Neuronal stem cell (in vitro differentiated cells): Measurements from ENCODE around the gene PCBP3.

Experiments used
- DNase-seq: peaks from one replicate; pipeline ENCODE4 v3.0.0-alpha.2; 2013; ENCODE audit warnings: low spot score
- H2AFZ ChIP-seq: one replicate; pipeline ENCODE4 v1.6.1; 2013; ENCODE audit warnings: mild to moderate bottlenecking, low read length, inconsistent platforms
- H2AK5ac ChIP-seq: 2 replicates; pipeline ENCODE4 v1.6.1; 2013; ENCODE audit warnings: low read depth, mild to moderate bottlenecking, inconsistent platforms, low read length, moderate library complexity, mixed read lengths
- H2BK120ac ChIP-seq: 2 replicates; pipeline ENCODE4 v1.6.1; 2013; ENCODE audit warnings: low read depth, mild to moderate bottlenecking, inconsistent platforms, low read length, moderate library complexity, mixed read lengths
- H2BK12ac ChIP-seq: one replicate; pipeline ENCODE4 v1.6.1; 2013; ENCODE audit warnings: low read length, inconsistent platforms
- H2BK15ac ChIP-seq: 2 replicates; pipeline ENCODE4 v1.6.1; 2013; ENCODE audit warnings: mild to moderate bottlenecking, low read length, inconsistent platforms, mixed read lengths
- H2BK5ac ChIP-seq: one replicate; pipeline ENCODE4 v1.6.1; 2013; ENCODE audit warnings: inconsistent platforms, mild to moderate bottlenecking, low read length, moderate library complexity
- H3K14ac ChIP-seq: one replicate; pipeline ENCODE4 v1.6.1; 2013; ENCODE audit warnings: low read length, inconsistent platforms
- H3K18ac ChIP-seq: 2 replicates; pipeline ENCODE4 v1.6.1; 2013; ENCODE audit warnings: low read length, inconsistent platforms
- H3K23ac ChIP-seq: 2 replicates; pipeline ENCODE4 v1.6.1; 2013; ENCODE audit warnings: low read depth, mild to moderate bottlenecking, mixed read lengths, low read length, inconsistent platforms; ENCODE audit not compliant: poor library complexity
- H3K27ac ChIP-seq: replicated peaks from 3 replicates; pipeline ENCODE4 v1.5.1; 2013; ENCODE audit warnings: low read length, inconsistent platforms
- H3K27me3 ChIP-seq, 3 experiments: 2 replicates each; pipeline ENCODE4 v1.6.1; 2013; ENCODE audit warnings: low read length in 3 of 3, mild to moderate bottlenecking in 2 of 3, inconsistent platforms in 1 of 3, low read depth in 1 of 3, mixed read lengths in 1 of 3, moderate library complexity in 1 of 3; ENCODE audit not compliant: control insufficient read depth in 3 of 3, insufficient read depth in 3 of 3
- H3K36me3 ChIP-seq, 2 donors: replicated peaks in 1 of 2; 2 replicates each; pipeline ENCODE4 v1.6.1; 2013; ENCODE audit warnings: low read length in 2 of 2; ENCODE audit not compliant: control insufficient read depth in 2 of 2, insufficient read depth in 2 of 2
- H3K4ac ChIP-seq: 2 replicates; pipeline ENCODE4 v1.6.1; 2013; ENCODE audit warnings: inconsistent platforms, mild to moderate bottlenecking, low read length, moderate library complexity
- H3K4me1 ChIP-seq, 2 donors: 1 replicate in 1 of 2; 2 replicates in 1 of 2; pipeline ENCODE4 v1.6.1; 2013; ENCODE audit warnings: low read length in 2 of 2, low read depth in 1 of 2; ENCODE audit not compliant: control insufficient read depth in 2 of 2, insufficient read depth in 1 of 2
- H3K4me2 ChIP-seq: one replicate; pipeline ENCODE4 v1.6.1; 2013; ENCODE audit warnings: mild to moderate bottlenecking, low read length, inconsistent platforms; ENCODE audit not compliant: insufficient read depth, poor library complexity, severe bottlenecking
- H3K4me3 ChIP-seq, 2 donors: 2 replicates each; pipeline ENCODE4 v1.5.1; 2013; ENCODE audit warnings: low read length in 2 of 2, mild to moderate bottlenecking in 2 of 2, inconsistent platforms in 1 of 2, moderate library complexity in 1 of 2
- H3K79me1 ChIP-seq: one replicate; pipeline ENCODE4 v1.6.1; 2013; ENCODE audit warnings: low read depth, mild to moderate bottlenecking, inconsistent platforms, low read length, moderate library complexity
- H3K9ac ChIP-seq: one replicate; pipeline ENCODE4 v1.6.1; 2013; ENCODE audit warnings: mild to moderate bottlenecking, low read depth, low read length, inconsistent platforms; ENCODE audit not compliant: poor library complexity
- H3K9me3 ChIP-seq, 2 donors: replicated peaks in 1 of 2; 2 replicates each; pipeline versions ENCODE3 to v1.6.1; 2013; ENCODE audit warnings: low read length in 2 of 2, mild to moderate bottlenecking in 2 of 2, inconsistent platforms in 1 of 2, low read depth in 1 of 2, mixed read lengths in 1 of 2, moderate library complexity in 1 of 2; ENCODE audit not compliant: control insufficient read depth in 2 of 2, insufficient read depth in 1 of 2
- H4K8ac ChIP-seq: one replicate; pipeline ENCODE4 v1.6.1; 2013; ENCODE audit warnings: low read depth, mild to moderate bottlenecking, inconsistent platforms, low read length, moderate library complexity
- H4K91ac ChIP-seq: one replicate; pipeline ENCODE4 v1.6.1; 2013; ENCODE audit warnings: low read length, low read depth, mild to moderate bottlenecking, inconsistent platforms; ENCODE audit not compliant: poor library complexity
- WGBS, 2 donors: extraction: QIAGEN DNeasy Blood & Tissue Kit; methylation state at CpG; one replicate each; pipeline ENCODE4 v1.1.7; 2013; ENCODE audit warnings: missing lambda C conversion rate in 2 of 2, mixed read lengths in 1 of 2; ENCODE audit not compliant: insufficient read length in 2 of 2, insufficient replicate concordance in 1 of 2; ENCODE audit errors: extremely low coverage in 2 of 2; 5-methylcytosine and 5-hydroxymethylcytosine counted together

The PCBP3 gene

DNA sequence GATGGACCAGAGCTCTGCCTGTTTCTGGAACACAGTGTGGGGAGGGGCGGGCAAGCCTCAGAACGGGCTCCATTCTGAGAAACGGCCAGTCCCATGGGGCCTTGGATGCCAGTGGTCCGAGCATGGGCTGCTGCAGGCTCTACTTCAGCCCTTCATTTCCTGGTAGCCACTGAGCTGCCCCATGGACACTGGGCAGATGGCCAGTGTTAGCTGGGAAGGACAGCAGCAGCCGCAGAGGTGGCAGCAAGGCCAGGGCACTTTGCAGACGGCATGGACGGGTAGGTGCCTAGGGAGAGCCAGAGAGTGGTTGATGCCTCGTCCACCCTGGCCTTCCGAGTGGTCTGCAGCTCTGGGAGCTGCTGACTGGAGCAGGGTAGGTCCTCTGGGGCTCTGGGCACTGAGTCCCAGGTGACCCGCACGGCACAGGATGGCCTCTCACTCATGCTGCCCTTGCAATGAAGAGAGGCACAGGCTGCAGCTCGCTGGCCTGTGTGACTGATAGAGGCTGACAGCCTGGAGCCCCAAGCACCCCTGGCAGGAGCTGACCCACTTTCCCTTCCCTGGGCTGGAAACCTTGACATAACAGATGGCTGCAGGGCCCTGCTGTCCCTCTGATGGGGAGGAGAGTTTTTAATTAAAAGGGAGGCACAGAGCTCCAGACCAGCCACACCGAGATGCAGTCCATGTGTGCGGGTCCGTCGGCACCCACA lies 250.4 kb downstream of the PCBP3 start:
- Histone ChIP-seq H3K27me3 (peaks cover 0 to 36% (median 0%) of the 10 kb centered on the region in 3 experiments), H3K23ac (no peak overlapping the region), H3K79me1 (no peaks in the 10 kb centered on the region), H3K36me3 (no peaks in the 10 kb centered on the region), H3K27ac (no peak overlapping the region), H2AK5ac (no peak overlapping the region), H2BK5ac (no peak overlapping the region), H2BK120ac (no peak overlapping the region), H3K9ac (peak overlapping the region; percentile 4), H3K14ac (peak overlapping the region; percentile 22), H3K18ac (peak overlapping the region; percentile 31), H4K8ac (no peak overlapping the region), H4K91ac (no peak overlapping the region), H3K4me1 (peaks cover 4 to 12% of the 10 kb centered on the region in 2 donors), H3K9me3 (no peaks in the 10 kb centered on the region), H3K4me2 (no peak overlapping the region), H2BK12ac (no peak overlapping the region), H3K4ac (no peak overlapping the region), H3K4me3 (no peak overlapping the region), H2BK15ac (no peak overlapping the region), H2AFZ (no peak overlapping the region)
- WGBS, 2 donors: no CpG with 5 or more reads among the region's 16 CpGs
- DNase-seq: no peak

DNA sequence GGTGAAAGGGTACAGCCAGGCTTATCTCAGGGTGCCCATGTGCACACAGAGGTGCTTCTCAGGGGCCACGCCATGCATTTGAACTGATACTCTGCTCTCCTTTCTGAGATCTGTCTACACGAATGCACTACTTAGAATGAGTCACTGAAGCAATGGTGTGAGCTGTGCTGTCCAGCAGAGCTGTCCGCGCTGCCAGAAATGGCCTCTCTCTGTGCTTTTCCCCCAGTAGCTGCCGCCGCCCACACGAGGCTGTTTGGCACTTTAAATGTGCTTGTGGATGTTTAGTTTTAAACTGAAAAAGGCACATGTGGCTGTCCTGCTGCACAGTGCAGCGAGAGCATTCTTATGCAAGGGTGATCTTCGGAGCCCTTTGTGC lies 250.9 kb downstream of the PCBP3 start:
- no peak overlapping the region for H2BK120ac ChIP-seq
- H4K91ac ChIP-seq: no peak overlapping the region
- H3K9me3 ChIP-seq: no peaks in the 10 kb centered on the region
- H2AK5ac ChIP-seq: no peak overlapping the region
- H3K27ac ChIP-seq: no peak overlapping the region
- no peak overlapping the region for H3K4me3 ChIP-seq
- H3K27me3 ChIP-seq: peaks cover 0 to 35% (median 0%) of the 10 kb centered on the region in 3 experiments
- no peak overlapping the region for H2BK5ac ChIP-seq
- no peaks in the 10 kb centered on the region for H3K79me1 ChIP-seq
- no peaks in the 10 kb centered on the region for H3K36me3 ChIP-seq
- no peak overlapping the region for H2BK15ac ChIP-seq
- peak overlapping the region; percentile 11 for H3K18ac ChIP-seq
- H3K23ac ChIP-seq: no peak overlapping the region
- no peak for DNase-seq
- H4K8ac ChIP-seq: no peak overlapping the region
- no CpG with 5 or more reads among the region's 9 CpGs for WGBS, 2 donors
- no peak overlapping the region for H2AFZ ChIP-seq
- H3K14ac ChIP-seq: peak overlapping the region; percentile 22
- peaks cover 4 to 12% of the 10 kb centered on the region in 2 donors for H3K4me1 ChIP-seq
- H3K4ac ChIP-seq: no peak overlapping the region
- H3K9ac ChIP-seq: no peak overlapping the region
- H3K4me2 ChIP-seq: no peak overlapping the region
- no peak overlapping the region for H2BK12ac ChIP-seq

DNA sequence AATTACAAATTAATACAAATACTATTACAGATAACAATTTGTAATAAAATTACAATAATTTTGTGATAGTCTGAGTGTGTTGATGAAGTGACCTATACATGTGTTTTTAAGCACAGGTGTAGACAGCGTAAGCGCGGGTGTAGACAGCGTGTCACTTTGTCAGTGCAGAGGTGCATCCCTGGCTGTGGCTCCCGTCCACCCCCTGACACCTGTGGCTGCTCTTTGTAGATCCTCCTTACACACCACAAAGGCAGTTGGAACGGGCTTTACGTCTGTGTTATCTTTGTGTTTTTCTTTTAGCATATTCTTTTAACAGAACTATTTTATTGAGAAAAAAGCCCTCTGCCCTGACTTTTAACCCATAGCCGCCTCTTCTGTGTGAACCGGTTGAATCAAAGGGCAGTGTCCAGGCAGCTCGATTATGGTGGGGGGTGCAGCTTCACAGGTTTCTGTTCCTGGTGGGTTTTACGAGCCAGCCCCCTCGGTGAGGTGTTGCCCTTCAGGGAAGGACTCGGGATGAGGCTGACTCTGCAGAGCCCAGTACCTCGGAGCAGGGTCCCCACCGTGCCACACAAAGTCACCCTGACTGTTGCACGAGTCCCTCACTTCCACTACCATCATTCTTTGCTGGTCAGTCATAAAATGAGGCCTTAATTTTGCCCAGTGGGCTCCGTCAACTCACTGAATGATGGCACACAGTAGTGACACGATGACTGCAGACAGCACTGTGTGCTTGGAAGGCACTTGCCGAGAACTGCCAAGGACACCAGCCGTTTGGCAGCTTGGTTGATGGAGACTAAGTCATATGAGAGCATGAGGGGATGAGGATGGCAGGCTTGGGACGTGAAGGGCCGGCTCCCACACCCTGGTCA lies 251.6 kb downstream of the PCBP3 start:
- Histone ChIP-seq H3K23ac (peak overlapping the region; percentile 44), H3K27me3 (peaks cover 0 to 28% (median 0%) of the 10 kb centered on the region in 3 experiments), H3K9ac (no peak overlapping the region), H3K79me1 (no peaks in the 10 kb centered on the region), H4K8ac (no peak overlapping the region), H3K9me3 (no peaks in the 10 kb centered on the region), H3K27ac (no peak overlapping the region), H3K4me3 (no peak overlapping the region), H2BK5ac (no peak overlapping the region), H3K18ac (peak overlapping the region; percentile 65), H2BK120ac (peak overlapping the region; percentile 41), H4K91ac (no peak overlapping the region), H2AK5ac (peak overlapping the region; percentile 47), H3K4ac (no peak overlapping the region), H2AFZ (no peak overlapping the region), H3K14ac (no peak overlapping the region), H3K36me3 (no peaks in the 10 kb centered on the region), H2BK12ac (no peak overlapping the region), H2BK15ac (no peak overlapping the region), H3K4me2 (no peak overlapping the region), H3K4me1 (peaks cover under 1 to 9% of the 10 kb centered on the region in 2 donors)
- DNase-seq: no peak
- no CpG with 5 or more reads among the region's 22 CpGs for WGBS, 2 donors

DNA sequence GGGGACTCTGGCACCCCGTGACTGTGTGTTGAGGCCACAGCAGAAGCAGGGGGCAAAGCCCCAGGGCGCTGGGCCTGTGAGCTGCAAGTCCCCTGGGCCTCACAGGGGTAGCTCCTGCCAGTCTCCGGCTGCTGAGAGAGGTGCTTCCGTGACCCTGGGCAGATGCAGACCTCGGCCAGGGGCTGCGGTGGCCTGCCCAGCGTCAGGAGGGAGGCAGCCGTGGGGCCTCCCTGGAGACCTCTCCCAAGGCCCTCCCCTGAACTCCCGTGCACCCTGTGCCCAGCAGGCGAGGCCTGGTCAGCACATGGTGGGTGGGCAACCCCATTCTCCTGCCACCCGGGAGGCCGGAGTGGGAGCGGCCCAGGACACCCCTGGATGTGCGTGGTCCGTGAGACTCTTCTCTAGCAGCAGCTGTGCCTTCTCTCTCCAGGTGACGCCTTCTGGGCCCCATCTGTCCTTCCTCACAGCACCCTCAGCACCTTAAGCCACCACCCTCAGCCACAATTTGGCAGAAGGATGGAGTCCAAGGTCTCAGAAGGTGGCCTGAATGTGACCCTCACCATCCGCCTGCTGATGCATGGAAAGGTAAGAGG lies 252.3 kb downstream of the PCBP3 start:
- H4K8ac ChIP-seq: no peak overlapping the region
- H3K4ac ChIP-seq: peak overlapping the region; percentile 84
- H3K9me3 ChIP-seq: no peaks in the 10 kb centered on the region
- peak overlapping the region; percentile 41 for H2BK120ac ChIP-seq
- H3K4me3 ChIP-seq: no peak overlapping the region
- no peak overlapping the region for H3K9ac ChIP-seq
- peak overlapping the region; percentile 47 for H2AK5ac ChIP-seq
- H3K18ac ChIP-seq: peak overlapping the region; percentile 65
- no peak overlapping the region for H2BK15ac ChIP-seq
- H4K91ac ChIP-seq: no peak overlapping the region
- H2AFZ ChIP-seq: no peak overlapping the region
- H2BK12ac ChIP-seq: no peak overlapping the region
- no peak overlapping the region for H2BK5ac ChIP-seq
- H3K23ac ChIP-seq: no peak overlapping the region
- no CpG with 5 or more reads among the region's 17 CpGs for WGBS, 2 donors
- peaks cover 0 to 27% (median 0%) of the 10 kb centered on the region in 3 experiments for H3K27me3 ChIP-seq
- no peaks in the 10 kb centered on the region for H3K36me3 ChIP-seq
- no peak for DNase-seq
- H3K27ac ChIP-seq: no peak overlapping the region
- no peaks in the 10 kb centered on the region for H3K79me1 ChIP-seq
- no peak overlapping the region for H3K14ac ChIP-seq
- H3K4me1 ChIP-seq: peaks cover 0 to 12% of the 10 kb centered on the region in 2 donors
- no peak overlapping the region for H3K4me2 ChIP-seq
